Thoracic aorta (tissue), 2 donors: ENCODE data around the gene PUS1. TPM values are rescaled to one million over a fixed set of nuclear protein-coding genes. Genes with fewer than 3 reads are reported as not detected.

Source experiments
- ATAC-seq: fragments of 150-250 bp; one replicate; pipeline ENCODE4 v1.8.0; 2017; ENCODE audit warnings: low read depth; ENCODE audit not compliant: insufficient number of reproducible peaks, low FRiP score
- DNase-seq: peaks from one replicate; pipeline ENCODE4 v3.0.0-alpha.2; 2020; ENCODE audit warnings: low spot score
- H3K27ac ChIP-seq, 2 donors: fragments of 200-600 bp; sonication (generic); 1 replicate in 1 of 2; 2 replicates in 1 of 2; pipeline ENCODE4 v1.5.1; 2016; ENCODE audit warnings: mild to moderate bottlenecking in 2 of 2, moderate library complexity in 2 of 2
- H3K27me3 ChIP-seq: fragments of 200-600 bp; sonication (generic); replicated peaks from 2 replicates; pipeline ENCODE4 v1.6.0; 2016; ENCODE audit warnings: mild to moderate bottlenecking; ENCODE audit not compliant: insufficient read depth
- H3K36me3 ChIP-seq: fragments of 200-600 bp; sonication (generic); one replicate; pipeline ENCODE4 v1.5.1; 2016
- H3K4me1 ChIP-seq, 2 donors: fragments of 200-600 bp; sonication (generic); 1 replicate in 1 of 2; 2 replicates in 1 of 2; pipeline versions ENCODE4 v1.5.1 to v1.6.0; 2016; ENCODE audit warnings: low read depth in 2 of 2, mild to moderate bottlenecking in 1 of 2; ENCODE audit not compliant: control insufficient read depth in 1 of 2
- H3K4me3 ChIP-seq: fragments of 200-600 bp; sonication (generic); 2 replicates; pipeline ENCODE4 v1.5.1; 2016; ENCODE audit warnings: mild to moderate bottlenecking
- H3K9me3 ChIP-seq: fragments of 200-600 bp; sonication (generic); 2 replicates; pipeline ENCODE4 v1.5.1; 2016
- total RNA-seq, 2 donors: library from RNA; depleted of rRNA; stranded (reverse); fragments of >200 nt; gene quantifications; one replicate each; pipeline versions ENCODE4 v1.1.0 to v1.2.3, GENCODE V29; 2016
- TF ChIP-seq, protein P1 (sequence below): fragments of 200-600 bp; sonication (generic); IDR thresholded peaks from one replicate; pipeline ENCODE4 v1.5.1; 2019; ENCODE audit warnings: antibody characterized with exemption

PUS1 gene
- total RNA-seq, 2 donors from 2014 or later = 5.8 to 31.7 TPM

DNA sequence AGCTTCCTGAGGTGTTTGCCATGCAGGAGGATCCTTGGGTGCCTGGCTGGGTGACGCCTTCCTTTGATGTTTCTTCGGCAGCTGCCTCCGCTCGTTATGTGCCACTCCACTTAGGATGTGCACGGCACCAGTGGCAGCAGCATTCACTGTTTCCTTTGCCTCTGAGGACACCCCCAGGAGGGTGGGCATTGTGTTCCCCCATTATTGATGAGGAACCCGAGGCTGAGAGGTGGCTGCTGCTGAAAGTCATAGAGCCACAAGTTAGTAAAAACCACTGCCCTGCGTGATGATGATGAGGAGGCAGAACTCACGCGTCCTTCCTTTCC, 61.9 kb downstream of the PUS1 start:
- ATAC-seq (no peak), DNase-seq (no peak)
- Histone ChIP-seq H3K9me3 (no peaks in the 10 kb centered on the region), H3K27me3 (no peaks in the 10 kb centered on the region), H3K4me1 (no peaks in the 10 kb centered on the region), H3K36me3 (peaks cover 80% of the 10 kb centered on the region), H3K4me3 (no peak overlapping the region), H3K27ac (no peak overlapping the region)
- TF ChIP-seq, protein P1, sequence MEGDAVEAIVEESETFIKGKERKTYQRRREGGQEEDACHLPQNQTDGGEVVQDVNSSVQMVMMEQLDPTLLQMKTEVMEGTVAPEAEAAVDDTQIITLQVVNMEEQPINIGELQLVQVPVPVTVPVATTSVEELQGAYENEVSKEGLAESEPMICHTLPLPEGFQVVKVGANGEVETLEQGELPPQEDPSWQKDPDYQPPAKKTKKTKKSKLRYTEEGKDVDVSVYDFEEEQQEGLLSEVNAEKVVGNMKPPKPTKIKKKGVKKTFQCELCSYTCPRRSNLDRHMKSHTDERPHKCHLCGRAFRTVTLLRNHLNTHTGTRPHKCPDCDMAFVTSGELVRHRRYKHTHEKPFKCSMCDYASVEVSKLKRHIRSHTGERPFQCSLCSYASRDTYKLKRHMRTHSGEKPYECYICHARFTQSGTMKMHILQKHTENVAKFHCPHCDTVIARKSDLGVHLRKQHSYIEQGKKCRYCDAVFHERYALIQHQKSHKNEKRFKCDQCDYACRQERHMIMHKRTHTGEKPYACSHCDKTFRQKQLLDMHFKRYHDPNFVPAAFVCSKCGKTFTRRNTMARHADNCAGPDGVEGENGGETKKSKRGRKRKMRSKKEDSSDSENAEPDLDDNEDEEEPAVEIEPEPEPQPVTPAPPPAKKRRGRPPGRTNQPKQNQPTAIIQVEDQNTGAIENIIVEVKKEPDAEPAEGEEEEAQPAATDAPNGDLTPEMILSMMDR = no peak

- H3K27me3 ChIP-seq = no peaks in the 10 kb centered on the region
- TF ChIP-seq, protein P1 = no peak
- ATAC-seq (no peak), DNase-seq (no peak)
- H3K4me1 ChIP-seq = no peaks in the 10 kb centered on the region
- no peak overlapping the region for H3K4me3 ChIP-seq
- H3K36me3 ChIP-seq = peaks cover 72% of the 10 kb centered on the region
- no peaks in the 10 kb centered on the region for H3K9me3 ChIP-seq
- H3K27ac ChIP-seq = no peak overlapping the region
These were observed 62.8 kb downstream of the PUS1 start for GRCh38 chr12:131991816-131992430.

DNA sequence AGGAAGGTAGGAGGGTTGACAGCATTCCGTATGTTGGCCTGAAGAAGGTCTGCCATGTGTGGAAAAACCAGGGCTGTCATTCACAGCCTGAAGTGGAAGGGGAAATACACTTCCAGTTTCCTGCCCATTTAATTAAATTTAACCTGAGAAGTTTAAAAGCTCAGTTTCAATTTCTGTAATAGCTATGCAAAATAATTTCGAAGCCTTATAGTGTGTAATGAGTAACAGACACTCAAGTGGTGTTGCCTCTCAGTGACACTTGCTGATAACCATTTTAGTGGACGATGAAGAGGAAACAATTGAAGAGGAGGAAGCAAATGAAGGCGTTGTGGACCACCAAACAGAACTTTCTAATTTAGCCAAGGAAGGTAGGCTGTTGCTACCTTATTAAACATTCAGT, 65.5 kb downstream of the PUS1 start:
- H3K4me1 ChIP-seq = no peaks in the 10 kb centered on the region
- H3K36me3 ChIP-seq = peaks cover 48% of the 10 kb centered on the region
- H3K9me3 ChIP-seq = no peaks in the 10 kb centered on the region
- no peaks in the 10 kb centered on the region for H3K27me3 ChIP-seq
- H3K4me3 ChIP-seq = no peak overlapping the region
- no peak for DNase-seq
- no peak for ATAC-seq
- TF ChIP-seq, protein P1 = no peak
- no peak overlapping the region for H3K27ac ChIP-seq

Other genes starting within 250 kb of the PUS1 start
- 10 to 100 TPM; 27.9 to 63.2 TPM for gene SFSWAP, start 218.2 kb upstream of the PUS1 start, total RNA-seq
- gene MMP17, start 100.9 kb upstream of the PUS1 start, total RNA-seq = 10 to 100 TPM in 1 of 2 donors, 1 to 10 TPM in 1; 4.6 to 12.1 TPM
- gene ULK1, start 34.7 kb upstream of the PUS1 start, total RNA-seq = 10 to 100 TPM; 23.2 to 40.6 TPM
- gene EP400, start 20.7 kb downstream of the PUS1 start, total RNA-seq = 10 to 100 TPM; 20.2 to 47.3 TPM
- 10 to 100 TPM in 1 of 2 donors, 1 to 10 TPM in 1; 9.7 to 24.8 TPM for gene DDX51, start 215.0 kb downstream of the PUS1 start, total RNA-seq
- gene NOC4L, start 215.2 kb downstream of the PUS1 start, total RNA-seq = 1 to 10 TPM; 5.9 to 8.5 TPM